Liver (tissue), 9 donors: ENCODE measurements around the gene SLC41A1. TPM values are rescaled to one million over a fixed set of nuclear protein-coding genes. Genes with fewer than 3 reads are reported as not detected.

Experiments
- DNase-seq: peaks from one replicate; pipeline ENCODE4 v3.0.0-alpha.2; 2017; ENCODE audit warnings: low spot score
- H3K27ac ChIP-seq, 2 donors: one replicate each; pipeline ENCODE4 v1.7.0; 2013; ENCODE audit warnings: inconsistent platforms in 2 of 2, low read length in 2 of 2, control low read depth in 1 of 2, low read depth in 1 of 2, mild to moderate bottlenecking in 1 of 2
- H3K27me3 ChIP-seq, 4 donors: one replicate each; pipeline versions ENCODE4 v1.6.1 to v1.7.0; 2013; ENCODE audit warnings: low read length in 3 of 4, inconsistent platforms in 1 of 4, mild to moderate bottlenecking in 1 of 4, moderate library complexity in 1 of 4; ENCODE audit not compliant: control insufficient read depth in 4 of 4, insufficient read depth in 4 of 4
- H3K36me3 ChIP-seq, 4 donors: one replicate each; pipeline versions ENCODE4 v1.6.1 to v1.7.0; 2013; ENCODE audit warnings: low read length in 3 of 4, mild to moderate bottlenecking in 3 of 4, low read depth in 1 of 4, moderate library complexity in 1 of 4; ENCODE audit not compliant: control insufficient read depth in 4 of 4, insufficient read depth in 3 of 4
- H3K4me1 ChIP-seq, 4 donors: one replicate each; pipeline versions ENCODE4 v1.6.1 to v1.7.0; 2013; ENCODE audit warnings: low read length in 3 of 4, mild to moderate bottlenecking in 3 of 4, moderate library complexity in 1 of 4; ENCODE audit not compliant: control insufficient read depth in 4 of 4, insufficient read depth in 4 of 4
- H3K4me3 ChIP-seq, 3 donors: one replicate each; pipeline versions ENCODE4 v1.6.1 to v1.7.0; 2013; ENCODE audit warnings: low read length in 3 of 3, control low read depth in 1 of 3, low read depth in 1 of 3, mild to moderate bottlenecking in 1 of 3
- H3K9ac ChIP-seq, 2 donors: one replicate each; pipeline ENCODE4 v1.7.0; 2013; ENCODE audit warnings: low read length in 2 of 2, mild to moderate bottlenecking in 2 of 2, moderate library complexity in 2 of 2, control low read depth in 1 of 2, low read depth in 1 of 2
- H3K9me3 ChIP-seq, 4 donors: one replicate each; pipeline versions ENCODE4 v1.6.1 to v1.7.0; 2013; ENCODE audit warnings: low read length in 3 of 4; ENCODE audit not compliant: control insufficient read depth in 4 of 4
- ATF3 ChIP-seq: IDR thresholded peaks from 2 replicates; pipeline ENCODE4 v1.6.1; 2016; ENCODE audit warnings: antibody characterized with exemption
- CTCF ChIP-seq: fragments of 150-350 bp; IDR thresholded peaks from 2 replicates; pipeline ENCODE4 v1.5.1; 2017; ENCODE audit warnings: improper control_type of control experiment, low read depth, low read length; ENCODE audit not compliant: missing input control
- EGR1 ChIP-seq, 2 donors: IDR thresholded peaks; 2 replicates each; pipeline ENCODE4 v1.6.1; 2016 to 2018; ENCODE audit warnings: antibody characterized with exemption in 2 of 2, low read depth in 2 of 2
- FOXA1 ChIP-seq: IDR thresholded peaks from 2 replicates; pipeline ENCODE4 v1.6.1; 2016; ENCODE audit warnings: antibody characterized with exemption
- FOXA2 ChIP-seq: IDR thresholded peaks from 2 replicates; pipeline ENCODE4 v1.6.1; 2016; ENCODE audit warnings: antibody characterized with exemption
- HNF4A ChIP-seq, 2 donors: conservative IDR thresholded peaks; 2 replicates each; pipeline ENCODE4 v1.6.1; 2016; ENCODE audit warnings: antibody characterized with exemption in 2 of 2, mild to moderate bottlenecking in 2 of 2
- HNF4G ChIP-seq: IDR thresholded peaks from 2 replicates; pipeline ENCODE4 v1.6.1; 2016; ENCODE audit warnings: antibody characterized with exemption
- JUND ChIP-seq, 2 donors: IDR thresholded peaks; 2 replicates each; pipeline ENCODE4 v1.6.1; 2016; ENCODE audit warnings: antibody characterized with exemption in 2 of 2
- NR2F2 ChIP-seq: IDR thresholded peaks from 2 replicates; pipeline ENCODE4 v1.6.1; 2016; ENCODE audit warnings: antibody characterized with exemption
- RAD21 ChIP-seq, 2 donors: IDR thresholded peaks; 2 replicates each; pipeline ENCODE4 v1.6.1; 2016; ENCODE audit warnings: antibody characterized with exemption in 2 of 2, mild to moderate bottlenecking in 2 of 2
- REST ChIP-seq: IDR thresholded peaks from 2 replicates; pipeline ENCODE4 v1.6.1; 2016; ENCODE audit warnings: antibody characterized with exemption, mild to moderate bottlenecking
- RXRA ChIP-seq, 2 donors: IDR thresholded peaks; 2 replicates each; pipeline ENCODE4 v1.6.1; 2017 to 2018; ENCODE audit warnings: antibody characterized with exemption in 2 of 2, mild to moderate bottlenecking in 1 of 2
- SP1 ChIP-seq: IDR thresholded peaks from 2 replicates; pipeline ENCODE4 v1.6.1; 2018; ENCODE audit warnings: antibody characterized with exemption, mild to moderate bottlenecking
- TAF1 ChIP-seq: conservative IDR thresholded peaks from 2 replicates; pipeline ENCODE4 v1.6.1; 2016; ENCODE audit warnings: antibody characterized with exemption, mild to moderate bottlenecking
- YY1 ChIP-seq: IDR thresholded peaks from 2 replicates; pipeline ENCODE4 v1.6.1; 2016; ENCODE audit warnings: antibody characterized with exemption, mild to moderate bottlenecking
- WGBS: extraction: QIAGEN DNeasy Blood & Tissue Kit; methylation state at CpG from one replicate; pipeline ENCODE4 v1.1.7; 2013; 5-methylcytosine and 5-hydroxymethylcytosine counted together
- polyA plus RNA-seq, 2 donors: library from polyadenylated mRNA; stranded (reverse) in 1 of 2; unstranded in 1 of 2; fragments of 200-250 nt in 1 of 2; fragments of >200 nt in 1 of 2; fragmentation: Nextera tagmentation in 1 of 2; extraction: Ambion mirVana in 1 of 2; gene quantifications; one replicate each; pipeline versions ENCODE4 v1.2.1 to v1.2.3, GENCODE V29; 2013 to 2015
- total RNA-seq, 2 donors: library from RNA; depleted of rRNA; stranded (reverse); fragments of >200 nt; gene quantifications; one replicate each; pipeline ENCODE4 v1.2.3, GENCODE V29; 2014
- TF ChIP-seq, protein P1 (sequence below): IDR thresholded peaks from 2 replicates; pipeline ENCODE4 v1.6.1; 2016; ENCODE audit warnings: antibody characterized with exemption
- TF ChIP-seq, protein P2 (sequence below): IDR thresholded peaks from 2 replicates; pipeline ENCODE4 v1.6.1; 2016; ENCODE audit warnings: antibody characterized with exemption
- donor health status: healthy.
- donor health status: healthy.
- donor health status: healthy.
- donor health status: healthy.
- donor health status: healthy.

Gene SLC41A1
- total and polyA plus RNA-seq, 4 donors, result 2.6 to 9.1 (median 4.1) TPM

- Histone ChIP-seq H3K27ac (no peak overlapping the region), H3K4me3 (no peak overlapping the region), H3K36me3 (peaks cover 0 to 9% (median 4%) of the 10 kb centered on the region in 4 donors), H3K9me3 (no peaks in the 10 kb centered on the region), H3K9ac (no peak overlapping the region), H3K27me3 (no peaks in the 10 kb centered on the region), H3K4me1 (no peaks in the 10 kb centered on the region)
- TF ChIP-seq SP1 (no peak), EGR1 (IDR thresholded peaks at IDR 0.05; ENCODE audit: low read depth in 2 of 2) (no peak), FOXA2 (no peak), RXRA (IDR thresholded peaks at IDR 0.05) (no peak), CTCF (no peak), ATF3 (no peak), FOXA1 (no peak), HNF4A (conservative IDR thresholded peaks at IDR 0.05) (no peak)
- TF ChIP-seq, protein P1, sequence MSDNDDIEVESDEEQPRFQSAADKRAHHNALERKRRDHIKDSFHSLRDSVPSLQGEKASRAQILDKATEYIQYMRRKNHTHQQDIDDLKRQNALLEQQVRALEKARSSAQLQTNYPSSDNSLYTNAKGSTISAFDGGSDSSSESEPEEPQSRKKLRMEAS, result no peak
- WGBS, result 72% methylated on average over 3 of the region's 3 CpGs
- DNase-seq, result no peak
Observed at GRCh38 chr1:205766570-205766969, 46.4 kb downstream of the SLC41A1 start.

- Histone ChIP-seq H3K36me3 (peaks cover 0 to 9% (median 4%) of the 10 kb centered on the region in 4 donors), H3K4me3 (no peak overlapping the region), H3K27ac (no peak overlapping the region), H3K4me1 (no peaks in the 10 kb centered on the region), H3K27me3 (no peaks in the 10 kb centered on the region), H3K9me3 (no peaks in the 10 kb centered on the region), H3K9ac (no peak overlapping the region)
- TF ChIP-seq NR2F2, result no peak
- TF ChIP-seq RXRA (IDR thresholded peaks at IDR 0.05), result no peak
- TF ChIP-seq CTCF, result no peak
- WGBS, result 77% methylated on average over 5 of the region's 5 CpGs
- DNase-seq, result no peak
Observed at GRCh38 chr1:205766038-205766437, 47.0 kb downstream of the SLC41A1 start.

- Histone ChIP-seq H3K36me3 (no peaks in the 10 kb centered on the region), H3K9ac (no peak overlapping the region), H3K4me1 (no peaks in the 10 kb centered on the region), H3K27ac (no peak overlapping the region), H3K27me3 (no peaks in the 10 kb centered on the region), H3K4me3 (no peak overlapping the region), H3K9me3 (no peaks in the 10 kb centered on the region)
- DNase-seq, result no peak
- WGBS, result 98% methylated on average over 2 of the region's 2 CpGs
- no peak for TF ChIP-seq HNF4G
- no peak for TF ChIP-seq FOXA2
- TF ChIP-seq SP1, result no peak
- TF ChIP-seq, protein P1, result no peak
- TF ChIP-seq RAD21 (IDR thresholded peaks at IDR 0.05), result no peak
- no peak for TF ChIP-seq RXRA (IDR thresholded peaks at IDR 0.05)
- TF ChIP-seq ATF3, result no peak
- no peak for TF ChIP-seq EGR1 (IDR thresholded peaks at IDR 0.05; ENCODE audit: low read depth in 2 of 2)
- TF ChIP-seq JUND (IDR thresholded peaks at IDR 0.05), result no peak
- TF ChIP-seq TAF1, result no peak
- TF ChIP-seq NR2F2, result no peak
- TF ChIP-seq REST, result no peak
- TF ChIP-seq, protein P2, sequence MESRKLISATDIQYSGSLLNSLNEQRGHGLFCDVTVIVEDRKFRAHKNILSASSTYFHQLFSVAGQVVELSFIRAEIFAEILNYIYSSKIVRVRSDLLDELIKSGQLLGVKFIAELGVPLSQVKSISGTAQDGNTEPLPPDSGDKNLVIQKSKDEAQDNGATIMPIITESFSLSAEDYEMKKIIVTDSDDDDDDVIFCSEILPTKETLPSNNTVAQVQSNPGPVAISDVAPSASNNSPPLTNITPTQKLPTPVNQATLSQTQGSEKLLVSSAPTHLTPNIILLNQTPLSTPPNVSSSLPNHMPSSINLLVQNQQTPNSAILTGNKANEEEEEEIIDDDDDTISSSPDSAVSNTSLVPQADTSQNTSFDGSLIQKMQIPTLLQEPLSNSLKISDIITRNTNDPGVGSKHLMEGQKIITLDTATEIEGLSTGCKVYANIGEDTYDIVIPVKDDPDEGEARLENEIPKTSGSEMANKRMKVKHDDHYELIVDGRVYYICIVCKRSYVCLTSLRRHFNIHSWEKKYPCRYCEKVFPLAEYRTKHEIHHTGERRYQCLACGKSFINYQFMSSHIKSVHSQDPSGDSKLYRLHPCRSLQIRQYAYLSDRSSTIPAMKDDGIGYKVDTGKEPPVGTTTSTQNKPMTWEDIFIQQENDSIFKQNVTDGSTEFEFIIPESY, result no peak
- TF ChIP-seq FOXA1, result no peak
- TF ChIP-seq YY1, result no peak
Observed at GRCh38 chr1:205764578-205764977, 48.4 kb downstream of the SLC41A1 start.
